B cell (primary cell): ENCODE data around the gene EPN1. TPM values are rescaled to one million over a fixed set of nuclear protein-coding genes. Genes with fewer than 3 reads are reported as not detected.

Experiments used
- ATAC-seq: fragments of 200-7000 bp; cut with Tn5 transposase; one replicate; pipeline ENCODE4 v1.10.0; 2021; ENCODE audit warnings: low read depth, mild to moderate bottlenecking, moderate number of reproducible peaks, moderate library complexity
- CTCF ChIA-PET: fragments of 350-600 bp; sonication (Branson Sonifier 250); formaldehyde crosslinking; loops from one replicate; lab custom pipeline; 2021; ENCODE audit warnings: antibody characterized with exemption, inconsistent platforms; lab: Charles Lee
- POLR2A ChIA-PET: fragments of 350-600 bp; sonication (Branson Sonifier 250); formaldehyde crosslinking; loops from one replicate; lab custom pipeline; 2021; ENCODE audit warnings: antibody characterized with exemption; lab: Charles Lee
- DNase-seq: peaks from one replicate; pipeline ENCODE4 v3.0.0; 2013
- H2AFZ ChIP-seq: 2 replicates; pipeline ENCODE4 v1.6.1; 2012; ENCODE audit warnings: mild to moderate bottlenecking, low read depth, low read length; ENCODE audit not compliant: insufficient read depth, poor library complexity, severe bottlenecking
- H3K27ac ChIP-seq, 2 donors: 1 replicate in 1 of 2; 2 replicates in 1 of 2; pipeline ENCODE4 v1.5.1; 2012 to 2013; ENCODE audit warnings: low read length in 2 of 2, mild to moderate bottlenecking in 2 of 2, moderate library complexity in 1 of 2
- H3K27me3 ChIP-seq, 4 experiments: fragments of 200-600 bp in 1 of 4; sonication (generic) in 1 of 4; replicated peaks in 1 of 4; 1 replicate in 2 of 4; 2 replicates in 2 of 4; pipeline versions ENCODE4 v1.6.1 to v1.7.0; 2013 to 2016; ENCODE audit warnings: low read length in 3 of 4, mild to moderate bottlenecking in 2 of 4, mixed read lengths in 1 of 4, moderate library complexity in 1 of 4; ENCODE audit not compliant: insufficient read depth in 4 of 4, control insufficient read depth in 3 of 4; ENCODE audit errors: control extremely low read depth in 1 of 4
- H3K36me3 ChIP-seq, 2 experiments: replicated peaks in 1 of 2; 1 replicate in 1 of 2; 2 replicates in 1 of 2; pipeline versions ENCODE4 v1.6.1 to v1.7.1; 2013; ENCODE audit warnings: low read length in 1 of 2; ENCODE audit not compliant: insufficient read depth in 2 of 2, control insufficient read depth in 1 of 2; ENCODE audit errors: control extremely low read depth in 1 of 2, extremely low read depth in 1 of 2
- H3K4me1 ChIP-seq, 2 donors: fragments of 200-600 bp in 1 of 2; sonication (generic) in 1 of 2; 1 replicate in 1 of 2; 2 replicates in 1 of 2; pipeline versions ENCODE4 v1.5.1 to v1.6.1; 2013 to 2017; ENCODE audit warnings: low read length in 2 of 2; ENCODE audit not compliant: control insufficient read depth in 2 of 2, insufficient read depth in 2 of 2
- H3K4me2 ChIP-seq: replicated peaks from 2 replicates; pipeline ENCODE3; 2012; ENCODE audit warnings: mild to moderate bottlenecking, low read depth, low read length; ENCODE audit not compliant: poor library complexity, severe bottlenecking
- H3K4me3 ChIP-seq, 5 experiments: fragments of 200-600 bp in 1 of 5; sonication (generic) in 1 of 5; 1 replicate in 3 of 5; 2 replicates in 2 of 5; pipeline versions ENCODE4 v1.5.1 to v1.7.0; 2011 to 2016; ENCODE audit warnings: low read length in 4 of 5, mild to moderate bottlenecking in 4 of 5, low read depth in 2 of 5, control low read depth in 1 of 5, moderate library complexity in 1 of 5; ENCODE audit not compliant: insufficient read depth in 1 of 5; ENCODE audit errors: control extremely low read depth in 1 of 5, extremely low read depth in 1 of 5
- H3K79me2 ChIP-seq: fragments of 200-600 bp; sonication (generic); one replicate; pipeline ENCODE4 v1.6.0; 2016; ENCODE audit warnings: low read length; ENCODE audit not compliant: control insufficient read depth, insufficient read depth
- H3K9ac ChIP-seq: fragments of 200-600 bp; sonication (generic); 2 replicates; pipeline ENCODE4 v1.6.1; 2017; ENCODE audit warnings: mild to moderate bottlenecking, low read length, moderate library complexity
- H3K9me3 ChIP-seq, 3 donors: one replicate each; pipeline versions ENCODE4 v1.6.1 to v1.7.1; 2013; ENCODE audit warnings: low read length in 2 of 3; ENCODE audit not compliant: control insufficient read depth in 2 of 3, insufficient read depth in 1 of 3; ENCODE audit errors: control extremely low read depth in 1 of 3
- H4K20me1 ChIP-seq: 2 replicates; pipeline ENCODE4 v1.6.0; 2012; ENCODE audit warnings: mild to moderate bottlenecking, low read length; ENCODE audit not compliant: insufficient read depth, control insufficient read depth, poor library complexity, severe bottlenecking
- H3K27ac Mint-ChIP-seq: one replicate; pipeline ENCODE4 v1.8.0; 2021; ENCODE audit warnings: mixed read lengths
- H3K27me3 Mint-ChIP-seq: one replicate; pipeline ENCODE4 v1.8.0; 2021; ENCODE audit warnings: mixed read lengths
- H3K4me1 Mint-ChIP-seq: one replicate; pipeline ENCODE4 v1.8.0; 2021; ENCODE audit warnings: mixed read lengths
- H3K4me3 Mint-ChIP-seq: one replicate; pipeline ENCODE4 v1.8.0; 2021; ENCODE audit warnings: mixed read lengths
- H3K9me3 Mint-ChIP-seq: one replicate; pipeline ENCODE4 v1.8.0; 2022; ENCODE audit warnings: mixed read lengths; ENCODE audit not compliant: insufficient read depth
- CTCF ChIP-seq: fragments of 200-600 bp; IDR thresholded peaks from one replicate; pipeline ENCODE4 v1.8.0; 2022; ENCODE audit warnings: antibody characterized with exemption, mild to moderate bottlenecking
- EZH2 ChIP-seq: IDR thresholded peaks from 2 replicates; pipeline ENCODE4 v1.6.1; 2012; ENCODE audit warnings: borderline replicate concordance, low read depth, mild to moderate bottlenecking, moderate library complexity, low read length; ENCODE audit not compliant: insufficient read depth, poor library complexity, severe bottlenecking
- WGBS: methylation state at CpG from one replicate; pipeline ENCODE4 v1.1.5; 2013; ENCODE audit warnings: missing lambda C conversion rate; ENCODE audit not compliant: insufficient coverage; 5-methylcytosine and 5-hydroxymethylcytosine counted together
- intact Hi-C: fragments of 100-400 bp; cut with micrococcal nuclease; formaldehyde crosslinking; loops from one replicate; pipeline ENCODE4 v1.10.0; 2022
- polyA plus RNA-seq: library from polyadenylated mRNA; depleted of rRNA; stranded (reverse); fragments of >200 nt; gene quantifications from 2 replicates; pipeline ENCODE4 v1.2.3, GENCODE V29; 2012
- total RNA-seq, 2 donors: library from RNA; stranded (reverse); fragments of 120-200 nt in 1 of 2; gene quantifications; 1 replicate in 1 of 2; 2 replicates in 1 of 2; pipeline versions ENCODE4 v1.2.3 to v1.2.4, GENCODE V29; 2013 to 2022

The EPN1 gene
- total and polyA plus RNA-seq, 2 donors (not counting 1 experiment from before 2014, with no cell fraction given): 54.4 to 63.9 TPM

DNA sequence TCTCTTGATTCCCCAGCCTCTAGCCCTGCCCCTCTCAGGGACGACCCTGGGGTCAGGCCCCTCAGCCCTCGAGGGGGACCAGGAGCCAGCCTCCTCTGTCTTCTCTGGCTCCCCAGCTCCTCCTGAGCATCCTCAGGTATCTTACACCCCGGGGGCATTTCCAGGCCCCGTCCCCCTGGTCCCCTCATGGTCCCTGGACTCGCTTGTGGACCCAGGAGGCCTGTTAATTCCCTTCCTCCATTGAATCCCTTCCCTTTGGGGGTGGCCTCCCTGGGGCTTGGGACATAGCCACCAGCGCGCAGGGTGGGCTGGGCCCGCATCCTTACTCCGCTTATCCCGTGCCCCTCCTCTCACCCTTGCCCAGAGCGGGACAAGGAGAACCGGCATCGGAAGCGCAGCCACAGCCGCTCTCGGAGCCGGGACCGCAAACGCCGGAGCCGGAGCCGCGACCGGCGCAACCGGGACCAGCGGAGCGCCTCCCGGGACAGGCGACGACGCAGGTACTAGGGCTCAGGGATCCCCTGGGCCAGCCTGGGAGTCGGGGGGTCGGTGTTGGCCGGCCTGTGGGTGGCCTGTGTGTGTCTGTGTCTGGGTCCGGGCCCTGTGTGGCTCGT is 16.1 kb upstream of the EPN1 start:
- H2AFZ ChIP-seq: no peak overlapping the region
- no peaks in the 10 kb centered on the region for H3K9me3 ChIP-seq
- DNase-seq (no peak), ATAC-seq (no peak)
- peaks cover 0 to 63% of the 10 kb centered on the region in 2 experiments for H3K36me3 ChIP-seq
- no peaks in the 10 kb centered on the region for H3K27me3 ChIP-seq
- peak overlapping the region; percentile 87 for H3K4me2 ChIP-seq
- TF ChIP-seq EZH2 (no peak), CTCF (no peak)
- no peak overlapping the region for H3K27ac ChIP-seq
- Mint-ChIP-seq H3K4me3 (no peak overlapping the region), H3K27me3 (no peaks in the 10 kb centered on the region), H3K4me1 (peaks cover 52% of the 10 kb centered on the region), H3K27ac (no peak overlapping the region), H3K9me3 (no peaks in the 10 kb centered on the region)
- CTCF ChIA-PET: interaction anchor here (0.8 kb wide), 1 partner anchor 26 kb away, joined by 3 read pairs; no protein-coding TSS in a partner anchor
- intact Hi-C loops: no loop called here
- peaks cover 34 to 44% of the 10 kb centered on the region in 2 donors for H3K4me1 ChIP-seq
- WGBS: 96% methylated on average over 34 of the region's 37 CpGs
- peaks cover 87% of the 10 kb centered on the region for H3K79me2 ChIP-seq
- no peak overlapping the region for H3K9ac ChIP-seq
- H3K4me3 ChIP-seq: no peak overlapping the region
- peaks cover 86% of the 10 kb centered on the region for H4K20me1 ChIP-seq
- POLR2A ChIA-PET: no interaction called here

GRCh38 chr19:55659822-55660221 is 15.2 kb upstream of the EPN1 start:
- ATAC-seq: no peak
- peak overlapping the region; percentile 18 for H3K4me2 ChIP-seq
- ChIA-PET POLR2A (no interaction called here), CTCF (no interaction called here)
- 91% methylated on average over 5 of the region's 9 CpGs for WGBS
- Mint-ChIP-seq H3K4me3 (no peak overlapping the region), H3K27me3 (no peaks in the 10 kb centered on the region), H3K27ac (no peak overlapping the region), H3K4me1 (peaks cover 52% of the 10 kb centered on the region), H3K9me3 (no peaks in the 10 kb centered on the region)
- H3K27ac ChIP-seq: peak overlapping the region in 1 of 2 donors; percentile 30
- peaks cover 94% of the 10 kb centered on the region for H4K20me1 ChIP-seq
- peaks cover 0 to 71% of the 10 kb centered on the region in 2 experiments for H3K36me3 ChIP-seq
- no peaks in the 10 kb centered on the region for H3K27me3 ChIP-seq
- H3K4me1 ChIP-seq: peaks cover 34 to 44% of the 10 kb centered on the region in 2 donors
- intact Hi-C loops: no loop called here
- H3K79me2 ChIP-seq: peaks cover 96% of the 10 kb centered on the region
- DNase-seq: no peak
- H3K9me3 ChIP-seq: no peaks in the 10 kb centered on the region
- H2AFZ ChIP-seq: no peak overlapping the region
- no peak overlapping the region for H3K4me3 ChIP-seq
- TF ChIP-seq CTCF: no peak
- no peak for TF ChIP-seq EZH2
- no peak overlapping the region for H3K9ac ChIP-seq
